HG03064 (cell line): ENCODE measurements around the gene MED6.

ENCODE experiments used
- ATAC-seq: cut with Tn5 transposase; IDR thresholded peaks from one replicate; pipeline ENCODE4 v1.9.1; 2021; ENCODE audit warnings: low read depth; ENCODE audit not compliant: unreplicated experiment

The MED6 gene

GRCh38 chr14:70601162-70601561, 707 bp upstream of the MED6 start:
- no peak for ATAC-seq

- ATAC-seq, result no peak
These were observed 1.1 kb downstream of the MED6 start for GRCh38 chr14:70599345-70599744.

DNA sequence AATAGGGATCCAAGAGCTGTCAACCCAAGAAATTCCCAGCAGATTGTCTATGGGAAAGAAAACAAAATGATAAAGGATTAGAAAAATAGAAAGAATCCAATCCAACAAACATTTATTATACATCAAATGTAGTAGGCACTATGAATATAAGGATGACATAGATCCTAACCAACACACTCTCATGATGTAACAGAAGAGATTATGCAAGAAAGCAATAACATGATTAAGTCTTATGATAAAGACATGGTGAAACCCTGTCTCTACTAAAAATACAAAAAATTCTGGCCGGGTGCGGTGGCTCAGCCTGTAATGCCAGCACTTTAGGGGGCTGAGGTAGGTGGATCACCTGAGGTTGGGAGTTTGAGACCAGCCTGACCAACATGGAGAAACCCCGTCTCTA, 2.7 kb downstream of the MED6 start:
- ATAC-seq, result no peak

DNA sequence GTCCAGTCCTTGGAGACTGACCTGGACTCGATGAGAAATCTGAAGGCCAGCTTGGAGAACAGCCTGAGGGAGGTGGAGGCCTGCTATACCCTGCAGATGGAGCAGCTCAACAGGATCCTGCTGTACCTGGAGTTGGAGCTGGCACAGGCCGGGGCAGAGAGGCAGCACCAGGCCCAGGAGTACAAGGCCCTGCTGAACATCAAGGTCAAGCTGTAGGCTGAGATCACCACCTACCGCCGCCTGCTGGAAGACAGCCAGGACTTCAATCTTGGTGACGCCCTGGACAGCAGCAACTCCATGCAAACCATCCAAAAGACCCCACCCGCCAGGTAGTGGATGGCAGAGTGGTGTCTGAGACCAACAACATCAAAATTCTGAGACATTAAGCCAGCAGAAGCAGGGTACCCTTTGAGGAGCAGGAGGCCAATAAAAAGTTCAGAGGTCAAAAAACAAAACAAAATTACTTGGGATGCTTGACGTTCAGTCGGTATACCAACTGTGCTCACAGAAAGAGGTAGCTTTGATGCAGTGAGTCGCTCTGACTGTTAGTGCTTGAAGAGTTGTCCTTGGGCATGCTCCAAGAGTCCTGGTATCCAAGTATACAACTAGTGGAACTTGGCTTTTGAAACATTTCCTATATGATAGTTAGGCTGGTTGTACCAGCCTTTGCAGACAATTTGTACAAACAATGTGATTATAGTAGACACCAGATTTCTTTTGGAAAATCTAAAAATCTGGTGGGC, 4.8 kb downstream of the MED6 start:
- no peak for ATAC-seq

DNA sequence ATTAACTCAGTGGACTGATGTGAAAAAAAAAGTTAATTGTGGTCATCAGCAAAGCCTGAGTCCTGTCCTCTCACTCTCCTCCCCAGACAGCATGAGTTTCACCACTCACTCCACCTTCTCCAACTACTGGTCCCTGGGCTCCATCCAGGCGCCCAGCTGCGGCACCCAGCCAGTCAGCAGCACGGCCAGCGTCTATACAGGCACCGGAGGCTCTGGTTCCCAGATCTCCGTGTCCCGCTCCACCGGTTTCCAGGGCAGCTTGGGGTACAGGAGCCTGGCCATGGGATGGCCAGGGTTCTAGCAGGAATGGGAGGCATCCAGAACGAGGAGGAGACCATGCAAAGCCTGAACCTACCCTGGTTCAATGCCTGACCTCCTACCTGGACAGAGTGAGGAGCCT, 6.0 kb downstream of the MED6 start:
- no peak for ATAC-seq

DNA sequence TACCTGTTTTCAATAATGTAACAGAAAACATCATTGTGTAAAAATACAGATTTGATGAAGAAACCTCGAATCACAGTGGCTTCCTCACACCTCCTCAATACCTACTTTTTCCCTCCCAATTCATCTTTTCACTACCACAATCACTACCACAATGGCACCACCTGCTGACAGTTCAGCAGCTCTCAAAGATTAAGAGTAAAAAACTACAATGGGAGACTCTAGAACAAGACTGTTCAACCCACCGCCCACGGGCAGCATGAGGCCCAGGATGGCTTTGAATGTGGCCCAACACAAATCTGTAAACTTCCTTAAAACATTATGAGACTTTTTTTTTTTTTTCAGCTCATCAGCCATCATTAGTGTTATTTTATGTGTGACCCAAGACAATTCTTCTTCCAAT, 15.2 kb downstream of the MED6 start:
- ATAC-seq, result no peak

DNA sequence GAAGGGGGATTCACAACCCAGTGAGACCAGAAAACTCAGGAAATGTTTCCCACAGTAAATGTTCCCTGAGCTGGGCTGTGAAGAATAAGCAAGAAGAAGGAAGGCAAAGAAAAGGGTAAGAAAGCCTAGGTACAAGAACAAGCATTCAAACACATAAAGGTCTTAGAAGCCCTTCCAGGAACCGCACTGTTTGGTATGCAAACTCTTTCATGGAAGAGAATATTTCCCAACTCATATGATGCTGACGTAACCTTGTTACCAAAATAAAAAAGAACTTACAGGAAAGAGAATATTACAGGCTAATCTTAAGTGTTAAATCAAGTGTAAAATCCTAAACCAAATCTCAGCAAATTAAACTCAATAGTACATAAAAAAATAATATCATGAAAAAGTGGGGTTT, 23.6 kb downstream of the MED6 start:
- ATAC-seq, result no peak

- no peak for ATAC-seq
These were observed 27.4 kb downstream of the MED6 start for GRCh38 chr14:70573050-70573449.

- ATAC-seq, result no peak
These were observed 29.3 kb downstream of the MED6 start for GRCh38 chr14:70571139-70571538.

DNA sequence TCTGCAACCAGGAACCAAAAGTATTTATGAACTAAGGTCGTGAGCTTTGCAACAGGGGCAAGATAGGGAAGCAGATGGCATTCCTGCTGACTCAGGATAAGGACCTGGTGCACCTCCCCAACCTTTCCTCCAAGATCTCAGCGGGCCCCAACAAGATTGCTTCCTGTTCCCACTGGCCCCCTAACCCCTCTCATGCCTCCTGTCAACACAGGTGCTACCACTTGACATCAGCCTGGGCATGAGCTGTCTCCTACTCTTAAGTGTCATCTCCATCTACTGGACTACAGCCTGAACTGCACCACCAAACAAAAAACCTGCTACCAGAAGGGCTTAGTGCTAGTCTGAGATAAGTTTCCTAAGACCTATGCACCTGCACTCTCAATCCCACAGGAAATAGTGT, 32.7 kb downstream of the MED6 start:
- ATAC-seq, result no peak

DNA sequence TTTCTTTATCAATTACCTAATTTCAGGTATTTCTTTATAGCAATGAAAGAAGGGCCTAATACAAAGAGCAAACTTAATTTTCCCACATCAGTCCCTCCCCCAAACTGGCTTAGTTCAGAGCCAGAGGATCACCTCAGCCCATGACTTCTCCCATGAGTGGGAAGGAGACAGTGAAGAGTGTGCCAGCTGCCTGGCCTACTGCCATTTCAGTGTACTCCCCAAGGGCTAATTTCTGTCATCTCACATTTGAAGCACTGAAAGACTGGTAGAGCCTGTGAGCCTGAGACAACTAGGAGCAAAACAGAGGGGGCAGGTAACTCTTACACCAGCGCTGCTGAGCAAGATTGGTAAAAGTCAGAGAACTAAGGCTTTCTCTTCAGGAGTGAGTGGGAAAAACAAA, 36.6 kb downstream of the MED6 start:
- ATAC-seq, result no peak

GRCh38 chr14:70563417-70563816, 37.0 kb downstream of the MED6 start:
- no peak for ATAC-seq

DNA sequence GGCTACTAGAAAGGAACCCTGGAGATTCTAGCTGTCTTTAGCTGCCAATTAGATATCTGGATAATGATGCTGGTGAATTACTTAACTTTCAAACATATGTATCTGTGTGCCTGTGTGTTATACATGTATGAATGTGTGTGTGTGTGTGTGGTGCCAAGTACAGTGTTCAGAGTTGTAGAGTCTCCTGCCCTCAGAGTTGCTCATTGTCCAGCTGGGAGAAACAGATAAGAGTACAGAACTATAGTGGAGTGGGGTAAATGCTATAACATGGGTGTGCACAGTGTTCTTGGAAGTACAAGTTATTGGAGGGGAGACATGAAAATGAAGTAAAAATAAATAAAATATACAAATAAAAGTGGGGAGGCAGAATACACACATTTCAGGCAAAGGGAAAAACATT, 42.1 kb downstream of the MED6 start:
- no peak for ATAC-seq

DNA sequence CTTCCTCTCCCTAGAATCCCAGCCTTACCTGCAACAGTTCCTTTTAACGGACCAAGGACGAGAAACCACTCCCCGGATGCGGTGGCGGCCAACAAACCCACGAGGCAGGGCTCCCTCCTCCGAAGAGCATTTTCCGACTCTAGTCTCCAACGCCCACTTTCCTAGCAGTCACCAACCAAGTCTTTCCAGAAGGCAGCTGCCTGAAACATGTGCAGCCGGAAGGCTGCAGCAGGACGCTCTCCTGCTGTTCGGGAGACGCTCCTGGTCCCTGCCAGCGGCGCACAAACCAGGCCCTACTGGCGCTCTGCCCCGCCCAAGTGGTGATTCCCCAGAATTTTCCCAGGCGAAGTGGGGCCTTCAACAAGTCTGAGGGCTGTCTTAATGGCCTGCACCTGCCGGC, 44.6 kb downstream of the MED6 start:
- ATAC-seq, result no peak

GRCh38 chr14:70538087-70538486, 62.4 kb downstream of the MED6 start:
- no peak for ATAC-seq

GRCh38 chr14:70536830-70537229, 63.6 kb downstream of the MED6 start:
- ATAC-seq, result no peak

DNA sequence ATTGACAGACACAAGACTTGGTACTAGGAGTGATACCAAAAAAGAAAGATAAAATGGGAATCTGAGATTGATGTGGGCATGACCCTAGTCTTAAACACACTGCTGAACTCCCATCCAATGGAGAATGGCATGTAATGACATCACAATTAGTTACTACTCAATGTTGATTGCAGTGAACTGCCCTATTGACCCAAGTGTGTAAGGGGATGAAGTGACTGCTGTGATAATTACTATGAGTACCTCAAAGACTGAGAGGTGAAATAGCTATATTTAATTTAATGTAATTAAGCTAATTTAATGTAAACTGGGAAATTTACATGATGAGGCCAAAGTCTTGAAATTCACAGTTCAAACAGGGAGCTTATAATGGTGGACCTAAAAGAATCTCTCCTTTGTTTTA, 65.6 kb downstream of the MED6 start, which contains the start of gene ADAM20:
ADAM20 (minus strand) TSS at position 101 of the 400 bp plus-strand sequence. CDS start 10,247 bp downstream, outside the sequence.
- no peak for ATAC-seq
